GM12891 (cell line): ENCODE results near the gene GMDS.

ENCODE experiments used
- PAX5 ChIP-seq: IDR thresholded peaks from 2 replicates; pipeline ENCODE4 v1.6.1; 2011; ENCODE audit warnings: low read length, moderate library complexity, mild to moderate bottlenecking; ENCODE audit not compliant: insufficient read depth, severe bottlenecking
- POLR2A ChIP-seq: IDR thresholded peaks from 2 replicates; pipeline ENCODE4 v1.6.1; 2011; ENCODE audit warnings: low read depth, low read length, control low read depth
- POLR2AphosphoS5 ChIP-seq: IDR thresholded peaks from 2 replicates; pipeline ENCODE4 v1.6.1; 2011; ENCODE audit warnings: low read depth, low read length, control low read depth
- POU2F2 ChIP-seq: IDR thresholded peaks from 2 replicates; pipeline ENCODE4 v1.6.1; 2011; ENCODE audit warnings: low read depth, mild to moderate bottlenecking, control low read depth, low read length, moderate library complexity
- SPI1 ChIP-seq: IDR thresholded peaks from 2 replicates; pipeline ENCODE4 v1.6.1; 2011; ENCODE audit warnings: low read depth, low read length, control low read depth
- TAF1 ChIP-seq: IDR thresholded peaks from 2 replicates; pipeline ENCODE4 v1.6.1; 2011; ENCODE audit warnings: low read depth, low read length, control low read depth

DNA sequence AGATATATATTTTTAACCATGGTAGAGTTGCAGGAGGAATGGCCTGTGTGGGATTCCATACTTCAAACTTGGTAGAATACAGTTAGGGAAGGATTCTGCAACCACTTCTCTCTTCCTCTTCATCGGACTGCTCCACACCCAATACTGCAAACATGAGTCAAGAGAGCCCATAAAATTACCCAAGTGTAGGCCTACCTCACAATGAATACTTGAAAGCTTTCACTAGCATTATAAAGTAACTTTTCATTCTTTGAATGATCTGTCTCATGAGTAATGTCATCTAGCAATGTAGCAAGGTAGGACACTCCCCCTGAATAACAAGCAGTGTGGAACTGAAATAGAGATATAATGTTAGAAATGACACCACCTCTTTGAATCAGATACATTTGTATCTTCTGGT is 556.3 kb downstream of the GMDS start:
- TF ChIP-seq POLR2A (no peak), POU2F2 (no peak), TAF1 (no peak), POLR2AphosphoS5 (no peak), SPI1 (no peak), PAX5 (no peak)
